ENCODE measurements around the gene GJA1.

DNA sequence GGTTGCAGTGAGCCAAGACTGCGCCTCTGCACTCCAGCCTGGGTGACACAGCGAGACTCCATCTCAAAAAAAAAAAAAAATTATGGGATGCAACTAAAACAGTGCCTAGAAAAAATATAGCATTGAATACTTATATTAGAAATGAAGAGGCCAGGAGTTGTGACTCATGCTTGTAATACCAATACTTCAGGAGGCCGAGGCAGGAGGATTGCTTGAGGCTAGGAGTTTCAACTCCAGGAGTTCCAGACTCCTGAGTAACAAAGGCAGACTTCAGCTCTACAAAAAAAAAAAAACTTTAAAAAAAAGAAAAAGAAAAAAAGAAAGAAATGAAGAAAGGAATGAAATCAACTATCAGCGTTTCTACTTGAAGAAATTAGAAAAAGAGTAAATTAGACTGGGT is 17.1 kb upstream of the GJA1 start:
- TF ChIP-seq, protein P1, sequence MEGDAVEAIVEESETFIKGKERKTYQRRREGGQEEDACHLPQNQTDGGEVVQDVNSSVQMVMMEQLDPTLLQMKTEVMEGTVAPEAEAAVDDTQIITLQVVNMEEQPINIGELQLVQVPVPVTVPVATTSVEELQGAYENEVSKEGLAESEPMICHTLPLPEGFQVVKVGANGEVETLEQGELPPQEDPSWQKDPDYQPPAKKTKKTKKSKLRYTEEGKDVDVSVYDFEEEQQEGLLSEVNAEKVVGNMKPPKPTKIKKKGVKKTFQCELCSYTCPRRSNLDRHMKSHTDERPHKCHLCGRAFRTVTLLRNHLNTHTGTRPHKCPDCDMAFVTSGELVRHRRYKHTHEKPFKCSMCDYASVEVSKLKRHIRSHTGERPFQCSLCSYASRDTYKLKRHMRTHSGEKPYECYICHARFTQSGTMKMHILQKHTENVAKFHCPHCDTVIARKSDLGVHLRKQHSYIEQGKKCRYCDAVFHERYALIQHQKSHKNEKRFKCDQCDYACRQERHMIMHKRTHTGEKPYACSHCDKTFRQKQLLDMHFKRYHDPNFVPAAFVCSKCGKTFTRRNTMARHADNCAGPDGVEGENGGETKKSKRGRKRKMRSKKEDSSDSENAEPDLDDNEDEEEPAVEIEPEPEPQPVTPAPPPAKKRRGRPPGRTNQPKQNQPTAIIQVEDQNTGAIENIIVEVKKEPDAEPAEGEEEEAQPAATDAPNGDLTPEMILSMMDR (conservative IDR thresholded peaks at IDR 0.05; ENCODE audit: low read depth, low read length) = no peak
- TF ChIP-seq EZH2 (IDR thresholded peaks at IDR 0.05; ENCODE audit: low read length, unreplicated experiment) (no peak), EZH2phosphoT487 (IDR thresholded peaks at IDR 0.05; ENCODE audit: borderline replicate concordance, low read length) (no peak)

All from PC-3 (cell line).